Hypothalamus (tissue), 51 donors: Measurements from ENCODE around the gene DAAM1.

Experiments used
- DNase-seq, 51 donors: peaks; one replicate each; lab custom pipeline; 2025; lab: John Stamatoyannopoulos, UW

DAAM1 gene

GRCh38 chr14:59253527-59253926, 65.1 kb downstream of the DAAM1 start:
- DNase-seq: no peak

- peak in 18 of 51 donors; percentile 3 to 45 (median 20) for DNase-seq
These were observed 65.9 kb downstream of the DAAM1 start for GRCh38 chr14:59254146-59254910.

GRCh38 chr14:59254911-59255545, 66.6 kb downstream of the DAAM1 start:
- peak in 1 of 51 donors; percentile 1 for DNase-seq

- no peak for DNase-seq
These were observed 67.9 kb downstream of the DAAM1 start for GRCh38 chr14:59256331-59256730.

GRCh38 chr14:59261334-59261733, 72.9 kb downstream of the DAAM1 start:
- DNase-seq: no peak

GRCh38 chr14:59262717-59263454, 74.4 kb downstream of the DAAM1 start:
- DNase-seq: no peak

- no peak for DNase-seq
These were observed 77.3 kb downstream of the DAAM1 start for GRCh38 chr14:59265808-59266207.

GRCh38 chr14:59267046-59267445, 78.6 kb downstream of the DAAM1 start:
- DNase-seq: no peak

GRCh38 chr14:59268011-59268410, 79.5 kb downstream of the DAAM1 start:
- no peak for DNase-seq

GRCh38 chr14:59268858-59269257, 80.4 kb downstream of the DAAM1 start:
- no peak for DNase-seq

GRCh38 chr14:59269466-59269865, 81.0 kb downstream of the DAAM1 start:
- no peak for DNase-seq

- DNase-seq: no peak
These were observed 82.8 kb downstream of the DAAM1 start for GRCh38 chr14:59271256-59271655.

- no peak for DNase-seq
These were observed 83.3 kb downstream of the DAAM1 start for GRCh38 chr14:59271734-59272133.

GRCh38 chr14:59272633-59273032, 84.2 kb downstream of the DAAM1 start:
- DNase-seq: no peak

GRCh38 chr14:59273737-59274136, 85.3 kb downstream of the DAAM1 start:
- DNase-seq: no peak

GRCh38 chr14:59274991-59275391, 86.5 kb downstream of the DAAM1 start:
- peak in 10 of 51 donors; percentile 1 to 33 (median 10) for DNase-seq

GRCh38 chr14:59275668-59276067, 87.2 kb downstream of the DAAM1 start:
- no peak for DNase-seq

- DNase-seq: no peak
These were observed 87.8 kb downstream of the DAAM1 start for GRCh38 chr14:59276235-59276634.

- DNase-seq: no peak
These were observed 89.2 kb downstream of the DAAM1 start for GRCh38 chr14:59277659-59278058.

GRCh38 chr14:59278111-59278510, 89.6 kb downstream of the DAAM1 start:
- no peak for DNase-seq

GRCh38 chr14:59280961-59281360, 92.5 kb downstream of the DAAM1 start:
- DNase-seq: no peak
